Activated CD8-positive, alpha-beta memory T cell treated with anti-CD3 and anti-CD28 coated beads for 24 hours (primary cell): ENCODE measurements around the gene KIDINS220.

Experiments used
- DNase-seq: peaks from one replicate; pipeline ENCODE4 v3.0.0-alpha.2; 2020

KIDINS220 gene

DNA sequence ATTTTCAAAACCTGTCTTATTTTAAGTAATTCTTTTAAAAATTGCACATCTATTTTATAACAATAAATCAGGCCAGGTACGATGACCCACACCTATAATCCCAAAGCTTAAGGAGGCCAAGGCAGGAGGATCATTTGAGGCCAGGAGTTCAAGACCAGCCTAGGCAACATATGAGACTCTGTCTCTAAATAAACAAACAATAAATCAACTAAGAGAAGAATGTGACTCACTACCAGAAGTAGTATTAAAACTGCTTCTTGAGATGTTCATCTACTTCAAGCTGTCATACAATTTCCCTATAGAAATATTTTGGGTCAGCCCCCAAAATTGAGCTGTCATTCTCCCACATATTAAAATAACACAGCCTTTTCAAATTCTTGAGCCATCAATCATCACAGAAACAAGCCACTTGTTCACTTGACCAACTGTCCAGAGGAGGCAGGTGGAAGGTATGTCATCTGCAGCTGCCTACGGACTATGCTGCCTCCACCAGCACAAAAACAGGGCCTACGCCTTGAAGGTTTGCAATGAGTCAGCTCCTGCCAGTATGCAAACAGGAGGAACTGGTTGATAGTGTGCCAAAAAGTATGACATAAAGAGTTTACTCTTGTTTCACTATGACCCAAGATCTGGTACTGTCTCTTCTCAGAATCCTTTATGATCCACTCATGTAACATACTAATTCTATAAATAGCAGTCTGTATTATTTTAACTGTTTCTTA is 33.6 kb downstream of the KIDINS220 start:
- peak; percentile 66 for DNase-seq

DNA sequence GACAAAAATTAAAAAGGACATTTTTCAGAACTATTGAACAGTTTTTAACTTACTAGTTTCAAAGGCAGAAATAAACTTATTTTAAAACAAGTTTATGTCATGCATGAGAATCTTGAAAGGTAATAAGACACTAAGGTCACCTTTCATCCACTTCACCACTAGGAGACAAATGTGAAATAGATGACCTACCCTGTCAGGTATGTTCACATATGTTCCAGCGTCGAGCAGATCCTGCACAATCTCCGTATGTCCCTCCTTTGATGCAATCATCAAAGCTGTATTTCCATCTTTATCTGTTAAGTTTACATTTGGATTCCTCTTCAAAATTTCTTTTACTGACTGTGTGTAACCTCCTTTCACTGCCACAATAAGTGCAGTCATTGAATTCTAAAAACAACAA is 34.7 kb downstream of the KIDINS220 start:
- DNase-seq = no peak

DNA sequence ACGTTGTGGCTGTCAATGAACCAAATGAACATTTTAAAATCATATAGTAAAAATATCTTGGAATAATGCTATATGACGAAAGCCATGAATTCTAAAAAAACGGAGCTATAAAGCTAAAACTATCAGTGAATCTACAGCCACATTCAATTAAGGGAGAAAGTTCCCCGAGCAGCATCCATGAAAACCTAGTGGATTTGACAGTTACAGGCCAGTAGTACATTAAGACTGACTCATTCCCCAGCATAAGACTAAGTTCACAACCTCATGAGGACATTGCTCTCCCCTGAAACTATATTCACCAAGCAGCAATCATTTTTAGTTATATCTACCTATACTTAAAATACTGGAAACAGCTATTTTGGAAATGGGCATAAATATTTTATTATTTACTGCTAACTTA is 36.6 kb downstream of the KIDINS220 start:
- DNase-seq = no peak

DNA sequence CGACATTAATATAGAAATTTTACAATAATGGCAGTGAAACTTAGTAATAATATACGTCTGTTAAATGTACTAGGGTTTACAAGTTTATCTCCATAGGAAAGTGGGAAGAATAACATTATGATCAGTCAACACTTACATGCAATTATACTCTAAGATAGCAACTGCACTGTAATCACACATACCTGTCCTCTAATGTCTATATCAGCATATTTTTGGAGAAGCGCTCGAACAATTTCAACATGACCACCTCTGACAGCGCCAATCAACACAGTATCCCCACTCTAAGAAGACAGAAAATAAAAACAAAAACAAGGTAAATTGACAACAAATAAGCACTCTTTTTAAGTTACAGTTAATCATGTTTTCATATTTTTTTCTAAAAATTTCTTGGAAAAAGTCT is 37.2 kb downstream of the KIDINS220 start:
- no peak for DNase-seq

DNA sequence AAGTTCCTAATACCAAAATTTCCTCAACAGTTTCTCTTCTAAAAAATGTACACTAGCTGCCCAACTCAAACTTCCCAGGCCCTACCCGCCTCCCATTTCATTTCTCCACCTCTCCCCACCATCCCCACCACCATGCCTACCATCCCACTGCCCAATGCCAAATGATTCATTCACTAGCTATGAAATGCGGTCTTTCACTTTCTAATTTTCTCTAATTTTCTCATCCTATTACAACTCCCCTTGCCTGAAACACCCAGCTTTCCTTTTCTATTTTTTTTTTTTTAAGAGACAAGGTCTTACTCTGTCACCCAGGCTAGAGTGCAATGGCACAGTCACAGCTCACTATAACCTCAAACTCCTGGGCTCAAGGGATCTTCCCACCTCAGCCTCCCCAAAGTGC is 38.4 kb downstream of the KIDINS220 start:
- DNase-seq = no peak

DNA sequence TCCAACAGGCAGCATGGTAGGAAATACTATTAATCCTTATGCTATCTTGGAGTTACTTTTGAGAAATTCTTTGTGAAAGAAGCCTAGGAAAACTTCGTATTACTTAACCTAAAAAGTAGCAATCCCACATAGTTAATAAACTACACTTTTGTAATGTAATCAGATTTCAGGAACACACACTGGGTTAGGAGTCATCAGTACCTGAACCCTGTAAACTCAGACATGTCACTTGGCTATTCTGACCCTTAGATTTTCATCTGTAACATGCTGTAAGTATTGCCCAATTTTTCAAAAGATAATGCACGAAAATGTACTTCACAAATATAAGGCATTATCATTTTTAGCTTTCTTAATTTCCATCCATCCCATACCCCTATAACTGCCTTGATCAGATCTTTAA is 39.0 kb downstream of the KIDINS220 start:
- DNase-seq = no peak

DNA sequence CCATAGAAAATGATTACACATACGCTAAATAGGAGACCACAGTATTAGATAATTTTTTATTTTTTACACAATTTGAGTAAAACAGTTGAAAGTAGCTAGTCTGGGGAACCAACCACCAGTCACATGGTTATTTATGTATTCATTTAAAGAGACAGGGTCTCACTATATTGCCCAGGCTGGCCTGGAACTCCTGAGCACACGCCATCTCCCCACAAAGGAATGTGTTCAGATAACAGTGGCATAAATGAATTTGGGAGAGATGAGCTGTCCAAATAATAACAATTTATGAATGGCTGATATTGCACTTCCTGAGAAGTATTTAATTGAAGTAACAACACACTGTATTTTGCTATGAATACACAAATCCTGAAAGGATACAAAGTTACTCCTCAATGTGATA is 39.7 kb downstream of the KIDINS220 start:
- no peak for DNase-seq

DNA sequence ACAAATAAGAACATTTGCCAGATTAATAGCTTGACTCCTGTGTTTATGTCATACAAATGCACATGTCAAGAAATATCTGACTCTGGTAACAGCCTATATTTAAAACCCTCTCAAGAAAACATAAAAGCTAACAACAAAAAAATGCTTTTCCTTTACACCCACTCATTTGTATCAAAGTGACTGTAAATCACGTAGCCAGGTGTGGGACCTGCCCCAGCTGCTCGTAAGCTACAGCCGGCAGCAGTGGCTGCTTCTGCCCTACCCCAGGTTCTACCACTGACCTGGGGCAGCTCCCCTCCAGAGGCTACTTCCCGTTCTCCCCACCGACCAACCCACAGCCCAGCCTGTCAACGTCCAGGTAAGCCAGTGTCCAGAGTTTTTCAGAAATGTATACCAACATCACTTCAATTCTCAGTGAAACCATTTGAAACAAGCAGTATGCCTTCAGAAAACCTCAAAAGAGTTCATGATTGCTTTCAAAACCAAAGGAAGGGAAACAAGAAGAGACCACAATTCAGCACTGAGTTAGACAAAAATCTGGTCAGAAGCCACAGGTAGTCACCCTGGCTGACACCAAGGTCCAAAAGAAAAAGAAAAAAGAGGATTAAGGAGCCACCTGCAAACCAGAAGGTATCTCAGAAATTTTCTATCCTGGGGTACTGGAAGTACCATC is 40.4 kb downstream of the KIDINS220 start:
- DNase-seq = no peak

DNA sequence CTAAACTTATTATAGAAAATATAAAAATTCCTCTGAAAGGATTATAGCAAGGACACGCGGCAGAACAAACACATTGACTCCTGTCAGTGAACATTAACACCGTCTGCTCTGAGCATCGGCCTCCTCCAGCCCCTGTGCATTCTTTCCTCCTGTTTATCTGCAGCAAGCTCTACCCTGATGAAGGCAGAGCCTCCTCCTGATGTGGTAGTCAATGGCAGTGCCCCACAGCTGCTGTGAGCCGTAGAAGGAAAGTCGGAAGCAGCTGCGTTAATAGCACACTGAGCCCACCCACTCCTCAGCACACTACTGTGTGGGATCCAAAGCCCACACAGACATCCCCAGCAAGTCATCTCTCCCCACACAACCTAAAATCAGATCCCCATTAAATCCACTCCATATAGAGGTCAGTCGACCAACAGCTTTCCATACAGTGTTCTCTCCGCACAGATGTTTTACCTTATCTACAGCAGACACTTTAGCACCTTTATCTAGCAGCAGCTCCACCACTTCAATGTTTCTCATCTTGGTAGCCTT is 41.0 kb downstream of the KIDINS220 start:
- no peak for DNase-seq

DNA sequence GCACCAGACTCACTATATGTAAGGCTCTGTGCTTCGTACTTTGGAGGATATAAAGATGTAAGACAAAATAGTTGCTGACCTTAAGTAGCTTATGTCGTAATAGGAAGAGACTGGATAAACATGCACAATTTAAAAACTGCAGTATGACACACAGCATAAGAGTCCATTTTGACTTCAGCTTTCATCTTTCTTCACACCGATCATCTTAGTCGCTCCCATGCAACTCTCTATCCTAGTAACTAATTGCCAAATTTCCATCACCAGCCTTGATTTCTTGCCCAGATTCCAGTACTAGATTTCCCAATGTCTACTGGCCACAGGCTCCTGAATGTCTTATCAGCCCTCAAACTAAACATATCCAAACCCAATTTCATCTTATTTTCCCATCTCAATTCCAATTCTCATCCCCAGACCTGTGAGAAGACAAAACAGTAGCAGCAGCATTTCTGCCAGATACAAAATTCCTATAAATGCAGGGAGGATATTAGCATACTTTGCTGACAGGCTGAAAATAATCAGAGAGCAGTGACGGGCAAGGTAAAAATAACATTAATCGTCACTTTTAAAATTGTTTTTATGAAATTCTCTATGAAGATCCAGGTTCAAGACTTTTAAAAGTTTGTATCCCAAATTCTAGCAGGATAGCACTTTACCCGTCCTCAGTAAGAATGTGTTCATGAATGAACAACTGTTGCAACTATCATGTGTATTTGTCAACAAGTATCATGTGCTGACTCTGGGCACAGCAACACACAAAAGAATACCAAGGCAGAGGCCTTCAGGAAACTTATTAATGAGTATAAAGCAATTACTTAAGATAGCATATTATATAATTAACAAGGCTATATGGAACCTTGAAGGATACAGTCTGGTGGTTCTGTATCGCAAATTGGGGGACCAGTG is 42.2 kb downstream of the KIDINS220 start:
- no peak for DNase-seq

DNA sequence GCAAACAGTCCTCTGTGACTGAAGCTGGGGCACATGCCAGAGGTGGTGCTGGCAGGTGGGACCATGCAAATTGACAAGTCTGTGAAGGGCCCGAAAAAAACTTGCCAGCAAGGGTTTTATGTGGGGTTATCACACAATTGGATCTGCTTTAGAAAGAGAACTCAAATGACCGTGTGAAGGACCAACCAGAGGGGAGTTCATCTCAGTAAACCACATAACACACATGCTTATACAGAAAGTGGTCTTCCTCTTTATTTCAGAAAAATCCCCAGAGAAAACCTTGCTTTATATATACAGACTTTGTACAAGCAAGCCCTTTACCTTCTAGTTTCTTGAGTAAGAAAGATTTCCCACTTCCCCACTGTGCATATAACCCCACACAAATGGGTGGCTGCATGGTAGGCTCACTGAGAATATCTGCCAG is 46.7 kb downstream of the KIDINS220 start:
- DNase-seq = no peak

DNA sequence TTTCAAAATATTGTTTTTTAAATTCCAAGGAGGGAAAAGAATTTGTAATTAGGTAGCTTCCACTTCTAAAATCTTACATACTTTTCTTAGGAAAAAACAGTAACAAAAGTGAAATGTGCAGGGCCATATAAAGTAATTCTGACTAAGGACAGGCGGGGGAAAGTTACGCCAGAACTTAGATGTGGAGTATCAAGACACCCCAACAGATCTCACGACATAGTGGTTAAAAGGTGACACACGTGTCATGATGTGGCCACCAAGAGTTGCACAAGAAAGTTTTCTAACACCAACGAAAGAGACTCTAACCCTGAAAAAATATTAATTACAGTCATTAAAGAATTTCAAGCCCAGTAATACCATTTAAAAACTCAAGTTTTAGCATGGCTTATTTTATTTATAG is 51.0 kb downstream of the KIDINS220 start:
- no peak for DNase-seq

DNA sequence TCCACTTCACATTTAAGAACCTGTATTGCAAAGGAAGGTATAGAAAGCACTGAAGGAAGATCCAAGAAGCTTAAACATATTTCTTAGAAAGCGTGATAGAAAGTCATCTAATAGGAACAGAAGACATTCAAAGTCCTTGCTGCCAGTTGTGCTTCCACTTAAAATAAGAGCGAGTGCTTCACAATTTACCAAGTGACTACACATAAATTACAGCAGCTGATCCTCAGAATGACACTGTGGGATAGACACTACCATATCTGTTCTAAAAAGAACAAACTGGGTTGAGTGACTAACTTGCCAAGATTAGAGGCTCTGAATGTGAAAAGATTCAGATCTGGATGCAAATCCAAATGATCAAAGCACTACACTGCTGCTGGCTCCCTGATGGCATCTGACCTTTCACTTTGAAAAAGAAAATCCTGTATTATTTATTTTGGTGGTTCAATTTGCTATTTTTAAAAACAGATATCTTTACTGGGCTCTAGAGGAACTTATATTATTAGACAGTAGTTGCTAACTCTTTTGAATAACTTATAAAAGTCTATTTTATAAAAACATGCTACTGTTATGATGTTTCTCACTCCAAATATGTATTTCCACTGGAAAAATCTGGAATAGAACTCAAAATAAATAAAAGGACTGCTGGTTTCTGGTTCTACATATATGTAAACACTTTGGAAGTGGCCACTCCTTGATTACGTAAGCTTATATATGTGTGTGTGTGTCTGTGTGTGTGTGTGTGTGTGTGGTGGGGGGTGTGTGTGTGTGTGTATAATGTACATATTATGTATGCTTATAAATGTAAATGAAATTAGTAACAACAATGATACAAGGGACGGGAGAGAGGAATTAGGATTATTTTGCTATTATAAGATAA is 57.4 kb downstream of the KIDINS220 start:
- DNase-seq = no peak

DNA sequence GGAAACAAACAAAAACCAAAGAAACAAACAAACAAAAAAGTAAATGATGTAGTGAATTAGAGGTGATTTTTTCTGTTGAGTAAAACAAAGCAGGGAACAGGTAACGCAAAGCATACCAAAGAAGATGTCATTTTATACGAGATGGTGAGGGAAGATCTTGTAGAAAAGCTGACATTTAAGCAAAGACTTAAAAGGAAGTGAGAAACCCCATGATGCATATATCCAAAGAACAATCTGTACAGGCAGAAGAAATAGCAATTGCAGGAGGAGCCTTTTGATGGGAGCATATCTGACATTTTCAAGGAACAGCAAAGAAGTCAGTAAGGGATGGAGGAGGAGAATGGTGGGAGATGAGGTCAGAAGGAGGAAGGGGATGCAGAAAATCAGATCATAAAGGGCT is 63.0 kb downstream of the KIDINS220 start:
- no peak for DNase-seq

DNA sequence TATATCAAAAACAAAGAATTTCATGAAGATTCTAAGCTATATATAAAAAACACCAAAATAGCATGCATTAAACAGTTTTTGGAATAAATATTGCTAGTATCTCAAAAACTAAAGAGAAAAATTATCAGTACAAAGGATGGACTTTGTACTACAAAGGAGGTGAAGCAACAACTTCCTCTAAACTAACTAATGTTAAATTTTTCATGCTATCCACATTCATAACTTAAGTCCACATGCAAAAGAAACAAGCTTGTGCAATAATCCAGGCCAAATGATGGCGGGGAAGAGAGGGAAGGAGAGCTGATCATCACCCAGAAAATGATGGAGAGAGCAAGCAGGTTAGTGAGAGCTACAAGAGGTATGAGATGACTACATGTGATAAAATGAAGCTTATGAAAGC is 70.1 kb downstream of the KIDINS220 start:
- DNase-seq = no peak

DNA sequence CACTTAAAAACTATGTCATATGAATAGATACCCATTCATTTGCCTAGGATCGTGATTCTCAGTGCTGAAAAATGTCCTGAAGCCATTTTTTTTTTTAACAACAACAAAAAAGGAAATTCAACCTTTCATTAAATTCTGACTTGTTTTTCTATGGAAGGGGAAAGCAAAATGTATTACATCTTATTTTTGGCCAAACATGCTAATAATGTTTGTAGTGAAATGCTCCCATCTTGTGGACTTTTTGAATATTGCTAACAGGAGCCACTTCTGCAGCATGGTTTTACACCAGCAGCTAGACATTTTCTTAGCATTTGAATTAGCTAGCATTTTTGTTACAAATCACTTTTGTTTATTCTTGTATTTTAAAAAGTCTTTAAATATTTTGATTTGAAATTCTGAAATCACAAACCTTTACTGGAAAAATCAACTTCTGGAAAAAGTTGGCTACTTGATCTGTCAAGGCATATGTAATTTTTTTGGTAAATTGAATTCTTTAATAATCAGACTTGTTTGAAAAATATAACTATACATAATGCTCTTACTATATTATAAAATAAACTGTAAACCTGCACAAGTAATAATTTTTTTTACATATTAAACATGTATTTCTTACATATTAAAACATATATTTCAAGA is 75.8 kb downstream of the KIDINS220 start:
- no peak for DNase-seq

DNA sequence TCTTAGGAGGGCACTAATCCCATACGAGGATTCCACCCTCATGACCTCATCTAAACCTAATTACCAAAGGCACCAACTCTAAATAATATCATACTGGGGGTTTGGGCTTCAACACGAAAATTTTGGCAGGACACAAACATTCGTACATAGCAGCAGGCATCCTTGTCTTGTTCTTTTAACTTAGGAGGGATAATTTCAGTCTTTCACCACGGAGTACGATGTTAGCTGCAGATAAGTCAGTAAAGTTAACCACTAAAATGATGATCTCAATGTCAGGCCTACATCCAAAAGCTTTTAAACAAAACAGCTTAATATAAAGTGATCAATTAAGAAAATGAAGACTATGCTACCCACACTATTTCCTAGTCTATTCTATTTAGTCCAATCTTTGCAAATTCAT is 80.7 kb downstream of the KIDINS220 start:
- DNase-seq = no peak

DNA sequence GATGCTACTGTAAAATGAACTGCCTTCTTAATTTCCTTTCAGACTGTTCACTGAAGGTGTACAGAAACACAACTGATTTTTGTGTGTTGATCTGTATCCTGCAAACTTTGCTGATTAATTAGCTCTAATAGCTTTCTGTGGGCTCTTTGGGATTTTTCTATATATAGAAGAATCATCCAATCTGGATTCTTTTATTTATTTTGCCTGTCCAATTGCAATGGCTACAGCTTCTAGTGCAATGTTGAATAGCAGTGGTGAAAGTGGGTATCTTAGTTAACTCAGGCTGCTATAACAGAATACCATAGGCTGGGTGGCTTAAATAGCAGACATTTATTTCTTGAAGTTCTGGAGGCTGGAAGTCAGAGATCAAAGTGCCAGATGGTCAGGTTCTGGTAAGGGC is 81.2 kb downstream of the KIDINS220 start:
- DNase-seq = no peak

DNA sequence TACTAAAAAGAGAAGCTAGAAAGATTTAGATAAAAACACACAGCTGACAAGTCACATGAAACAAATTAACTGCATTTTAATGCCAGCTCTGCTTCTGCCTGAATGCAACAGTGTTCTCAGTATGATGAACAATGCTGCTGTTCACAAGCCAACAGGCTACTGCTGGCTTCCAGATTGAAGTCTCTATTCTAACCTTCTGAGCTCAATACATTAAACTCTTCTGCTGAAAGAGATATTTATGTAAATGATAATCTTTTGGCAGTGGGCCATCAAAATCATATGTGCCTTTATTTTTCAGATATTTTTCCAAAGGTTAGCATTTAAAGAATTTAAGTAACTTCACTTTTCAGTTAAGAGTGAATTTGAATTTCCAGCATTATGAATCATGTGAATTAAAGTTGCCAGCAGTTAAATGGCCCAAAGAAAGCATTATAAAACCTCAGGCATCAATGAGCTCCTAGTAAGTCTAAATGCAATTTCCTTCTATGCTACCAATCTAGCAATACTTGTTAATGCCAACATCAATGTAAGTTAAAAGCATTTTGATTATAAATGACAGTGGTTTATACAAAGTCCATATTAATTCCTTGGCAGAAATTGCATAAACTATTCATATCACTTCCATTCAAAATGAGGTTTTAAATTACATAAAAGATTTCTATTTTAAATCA is 83.2 kb downstream of the KIDINS220 start:
- DNase-seq = no peak

DNA sequence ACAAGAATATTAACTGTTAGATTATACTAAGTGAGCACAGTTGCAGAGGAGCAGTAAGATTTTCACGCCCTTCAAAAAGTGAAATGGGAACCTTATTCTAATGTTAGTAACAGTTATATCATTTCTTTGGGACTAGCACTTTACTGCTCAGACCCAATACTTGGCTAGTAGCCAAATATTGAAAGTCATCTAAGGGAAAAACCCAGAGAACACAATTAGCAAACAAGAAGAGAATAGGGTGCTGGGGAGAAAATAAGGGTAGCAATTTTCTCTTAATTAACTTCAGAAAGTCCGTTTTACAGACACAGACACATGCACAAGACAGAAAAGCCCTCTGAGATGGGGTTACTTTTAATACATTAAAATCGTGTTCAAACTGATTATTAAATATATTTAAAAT is 83.8 kb downstream of the KIDINS220 start:
- no peak for DNase-seq

DNA sequence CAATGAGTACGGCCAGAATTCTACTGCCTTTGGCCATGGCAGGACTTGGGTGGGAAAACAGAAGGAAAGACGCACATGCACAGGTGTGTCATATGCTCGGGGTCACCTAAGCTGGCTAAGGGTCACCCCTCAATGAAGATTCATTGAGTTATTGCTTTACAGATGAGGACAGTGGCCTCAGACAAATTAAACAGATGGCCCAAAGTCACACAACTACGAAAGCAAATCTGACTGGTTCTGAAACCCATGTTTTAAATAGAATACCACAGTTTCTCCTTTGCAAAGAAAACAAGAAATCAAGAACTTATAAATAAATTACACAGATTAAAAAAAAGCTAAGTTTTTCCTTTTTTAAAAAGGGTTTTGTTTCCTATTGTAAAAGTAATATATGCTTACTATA is 85.0 kb downstream of the KIDINS220 start:
- no peak for DNase-seq
